ENCODE results near the gene RSRC1. TPM values are rescaled to one million over a fixed set of nuclear protein-coding genes. Genes with fewer than 3 reads are reported as not detected.

Gene RSRC1
- total and polyA plus RNA-seq, 11 donors: 9.5 to 24.9 (median 21.3) TPM

DNA sequence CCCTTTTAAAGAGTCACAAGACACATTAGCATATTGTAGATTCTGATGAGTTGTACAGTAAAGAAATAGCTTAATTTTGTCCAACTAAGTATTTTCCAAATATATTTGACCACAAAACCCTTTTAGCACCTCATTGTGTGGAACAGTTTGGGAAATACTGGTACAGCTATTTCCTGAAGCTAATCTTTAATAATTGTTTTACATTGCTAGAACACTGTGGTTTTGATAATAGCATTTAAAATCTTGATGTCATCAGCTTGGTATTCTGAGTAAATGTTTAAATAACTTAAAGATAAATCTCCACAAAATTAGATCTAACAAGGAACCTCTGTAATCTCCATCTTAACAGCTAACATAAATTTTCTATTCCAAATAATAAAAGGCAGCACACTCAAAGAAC, 321.1 kb downstream of the RSRC1 start:
- H3K4me1 ChIP-seq: no peaks in the 10 kb centered on the region
- no peak overlapping the region for H3K4me3 ChIP-seq
- H3K36me3 ChIP-seq: no peaks in the 10 kb centered on the region
- intact Hi-C loops (cut with DNase I): loop anchor here in 9 of 10 donors (5.0 to 10.0 kb wide), 5 partner anchors 94 to 896 kb away; partner anchors contain the start of gene SHOX2 (in 1 of the 9)
- H3K27ac ChIP-seq: no peak overlapping the region
- H3K27me3 ChIP-seq: no peaks in the 10 kb centered on the region
- TF ChIP-seq, protein P1, sequence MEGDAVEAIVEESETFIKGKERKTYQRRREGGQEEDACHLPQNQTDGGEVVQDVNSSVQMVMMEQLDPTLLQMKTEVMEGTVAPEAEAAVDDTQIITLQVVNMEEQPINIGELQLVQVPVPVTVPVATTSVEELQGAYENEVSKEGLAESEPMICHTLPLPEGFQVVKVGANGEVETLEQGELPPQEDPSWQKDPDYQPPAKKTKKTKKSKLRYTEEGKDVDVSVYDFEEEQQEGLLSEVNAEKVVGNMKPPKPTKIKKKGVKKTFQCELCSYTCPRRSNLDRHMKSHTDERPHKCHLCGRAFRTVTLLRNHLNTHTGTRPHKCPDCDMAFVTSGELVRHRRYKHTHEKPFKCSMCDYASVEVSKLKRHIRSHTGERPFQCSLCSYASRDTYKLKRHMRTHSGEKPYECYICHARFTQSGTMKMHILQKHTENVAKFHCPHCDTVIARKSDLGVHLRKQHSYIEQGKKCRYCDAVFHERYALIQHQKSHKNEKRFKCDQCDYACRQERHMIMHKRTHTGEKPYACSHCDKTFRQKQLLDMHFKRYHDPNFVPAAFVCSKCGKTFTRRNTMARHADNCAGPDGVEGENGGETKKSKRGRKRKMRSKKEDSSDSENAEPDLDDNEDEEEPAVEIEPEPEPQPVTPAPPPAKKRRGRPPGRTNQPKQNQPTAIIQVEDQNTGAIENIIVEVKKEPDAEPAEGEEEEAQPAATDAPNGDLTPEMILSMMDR (IDR thresholded peaks at IDR 0.05): no peak
- no peaks in the 10 kb centered on the region for H3K9me3 ChIP-seq
- ATAC-seq: no peak
- no peak for DNase-seq

DNA sequence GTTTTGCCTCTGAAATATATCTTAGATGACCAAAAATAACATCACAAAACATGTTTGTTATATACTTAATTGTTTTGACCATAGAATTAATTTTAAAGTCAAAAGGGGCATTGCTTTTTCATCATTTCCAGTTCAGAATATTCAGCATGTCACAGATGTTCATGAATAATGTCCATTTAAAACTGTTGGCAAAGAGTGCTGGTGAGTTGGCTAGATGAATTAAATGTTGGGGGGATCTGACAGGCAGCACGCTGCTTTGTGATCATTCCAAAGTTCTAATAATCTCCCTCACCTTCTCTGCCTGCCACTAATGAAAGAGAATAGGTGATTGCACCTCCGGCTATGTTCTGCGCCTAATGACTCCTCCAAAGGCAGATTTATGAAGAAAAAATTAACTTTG, 321.9 kb downstream of the RSRC1 start:
- DNase-seq (no peak), ATAC-seq (no peak)
- H3K27ac ChIP-seq: no peak overlapping the region
- H3K4me3 ChIP-seq: no peak overlapping the region
- TF ChIP-seq POLR2A (IDR thresholded peaks at IDR 0.05): no peak
- TF ChIP-seq, protein P1 (IDR thresholded peaks at IDR 0.05): no peak
- 92 to 97% (median 95%) methylated on average over 3 of the region's 3 CpGs for WGBS, 4 donors
- no peaks in the 10 kb centered on the region for H3K36me3 ChIP-seq
- no peaks in the 10 kb centered on the region for H3K9me3 ChIP-seq
- H3K27me3 ChIP-seq: no peaks in the 10 kb centered on the region
- H3K4me1 ChIP-seq: no peaks in the 10 kb centered on the region
- intact Hi-C loops (cut with DNase I): loop anchor here in 9 of 10 donors (5.0 to 10.0 kb wide), 5 partner anchors 93 to 897 kb away; partner anchors contain the start of gene SHOX2 (in 1 of the 9)

DNA sequence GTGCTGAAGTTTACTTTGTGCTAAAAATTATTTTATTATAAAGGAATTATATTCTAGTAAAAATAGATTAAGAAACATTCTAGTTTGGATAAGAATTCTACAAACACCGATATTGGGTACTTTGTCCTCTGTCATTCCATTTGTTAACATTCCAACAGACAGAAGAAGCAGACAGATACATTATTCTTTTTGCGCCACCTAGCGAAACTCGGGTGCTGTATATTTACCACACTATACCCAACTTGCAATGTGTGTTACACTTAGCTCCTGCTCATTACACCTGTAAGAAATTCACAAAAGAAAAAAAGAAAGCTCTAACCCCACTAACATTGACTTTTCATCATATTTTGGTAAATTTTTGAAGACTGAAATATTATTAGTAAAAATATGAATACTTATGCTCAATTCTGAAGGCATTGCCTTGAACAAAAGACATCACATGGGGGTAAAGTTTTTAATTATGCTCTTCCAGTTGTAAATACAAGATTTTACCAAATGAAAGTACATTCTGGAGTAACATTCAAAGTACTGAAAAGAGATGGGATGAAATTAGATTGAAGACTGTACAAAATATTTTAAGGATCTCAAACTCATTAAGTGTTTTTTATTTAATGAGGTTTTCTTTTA, 324.6 kb downstream of the RSRC1 start:
- Histone ChIP-seq H3K9me3 (no peaks in the 10 kb centered on the region), H3K4me3 (no peak overlapping the region), H3K4me1 (no peaks in the 10 kb centered on the region), H3K27me3 (no peaks in the 10 kb centered on the region), H3K36me3 (no peaks in the 10 kb centered on the region), H3K27ac (no peak overlapping the region)
- ATAC-seq (peak in 3 of 4 donors; percentile 78 to 83 (median 79)), DNase-seq (peak in 4 of 5 donors; percentile 31 to 52 (median 37))
- intact Hi-C loops (cut with DNase I): loop anchor here (2.0 to 10.0 kb wide), 6 partner anchors 90 to 900 kb away; partner anchors contain the start of gene SHOX2 (in 1 of the 10)
- 1 to 7% (median 3%) methylated on average over 4 of the region's 4 CpGs for WGBS, 4 donors
- TF ChIP-seq, protein P1 (IDR thresholded peaks at IDR 0.05): peak; percentile 33 to 87 (median 72)
- no peak for TF ChIP-seq POLR2A (IDR thresholded peaks at IDR 0.05)

DNA sequence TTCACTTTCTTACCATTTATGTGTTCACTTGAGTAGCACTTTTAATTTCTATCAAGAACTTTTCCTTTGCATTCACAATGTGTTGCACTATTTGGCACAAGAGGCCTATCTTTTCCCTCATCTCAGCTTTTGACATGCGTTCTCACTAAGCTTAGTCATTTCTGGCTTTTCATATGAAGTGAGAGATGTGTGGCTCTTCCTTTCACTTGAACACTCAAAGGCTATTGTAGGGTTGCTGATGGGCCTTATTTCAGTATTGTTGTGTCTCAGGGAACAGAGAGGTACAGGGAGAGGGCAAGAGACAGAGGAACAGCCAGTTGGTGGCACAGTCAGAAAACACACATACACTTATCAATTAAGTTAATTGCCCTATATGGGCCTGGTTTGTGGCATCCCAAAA, 333.7 kb downstream of the RSRC1 start:
- intact Hi-C loops (cut with DNase I): no loop called here
- WGBS, 4 donors: 97 to 100% (median 99%) methylated on average over 1 of the region's 1 CpG
- Histone ChIP-seq H3K9me3 (peaks cover 0 to 10% (median 0%) of the 10 kb centered on the region in 12 donors), H3K27ac (no peak overlapping the region), H3K4me1 (no peaks in the 10 kb centered on the region), H3K27me3 (no peaks in the 10 kb centered on the region), H3K4me3 (no peak overlapping the region), H3K36me3 (no peaks in the 10 kb centered on the region)
- no peak for DNase-seq
- TF ChIP-seq POLR2A (IDR thresholded peaks at IDR 0.05): no peak
- TF ChIP-seq, protein P1 (IDR thresholded peaks at IDR 0.05): no peak
- ATAC-seq: no peak
